ENCODE results near the gene MGST3.

- TF ChIP-seq CTCF (IDR thresholded peaks at IDR 0.05) (no peak), RXRA (IDR thresholded peaks at IDR 0.05; ENCODE audit: borderline replicate concordance, low read depth) (no peak), POLR2AphosphoS5 (IDR thresholded peaks at IDR 0.05; ENCODE audit: low read depth, low read length) (no peak), ZBTB33 (IDR thresholded peaks at IDR 0.05; ENCODE audit: borderline replicate concordance, low read depth) (no peak), JUND (IDR thresholded peaks at IDR 0.05) (no peak), EP300 (IDR thresholded peaks at IDR 0.05; ENCODE audit: borderline replicate concordance in 1 of 2, low read depth in 1 of 2, low read length in 1 of 2) (no peak), MAX (IDR thresholded peaks at IDR 0.05; ENCODE audit: low read depth) (no peak), SIN3A (IDR thresholded peaks at IDR 0.05; ENCODE audit: borderline replicate concordance, low read depth, low read length) (no peak), EZH2phosphoT487 (IDR thresholded peaks at IDR 0.05; ENCODE audit: borderline replicate concordance, low read depth) (no peak), YY1 (IDR thresholded peaks at IDR 0.05; ENCODE audit: low read depth) (no peak), CHD2 (IDR thresholded peaks at IDR 0.05; ENCODE audit: low read length, partially characterized antibody) (no peak)
Observed at GRCh38 chr1:165610866-165611265, 20.2 kb upstream of the MGST3 start.
